ENCODE measurements around the gene CTPS1.
A peak's percentile ranks its signal among the peaks of the same experiment; 100 is the strongest.

GRCh38 chr1:40948741-40949443, 30.6 kb upstream of the CTPS1 start:
- peak; percentile 78 to 89 for TF ChIP-seq CTCF (conservative IDR thresholded peaks at IDR 0.05; ENCODE audit: low read depth in 2 of 2)
- no peak for TF ChIP-seq POLR2AphosphoS5 (IDR thresholded peaks at IDR 0.05; ENCODE audit: low read depth)
- no peak for TF ChIP-seq REST (IDR thresholded peaks at IDR 0.05; ENCODE audit: unreplicated experiment)
- TF ChIP-seq EZH2phosphoT487 (IDR thresholded peaks at IDR 0.05; ENCODE audit: unreplicated experiment), result no peak
